GM08714 (cell line): Measurements from ENCODE around the gene MRPL45.

ENCODE experiments used
- H3K4me3 ChIP-seq: fragments of 200-500 bp; sonication (Bioruptor generic); 2 replicates; pipeline ENCODE4 v1.5.1; 2014; ENCODE audit warnings: mild to moderate bottlenecking, low read length, inconsistent platforms
- ZNF274 ChIP-seq: IDR thresholded peaks from 2 replicates; pipeline ENCODE4 v1.6.1; 2012; ENCODE audit warnings: mild to moderate bottlenecking, low read depth, low read length

Gene MRPL45

GRCh38 chr17:38317081-38317480, 20.1 kb downstream of the MRPL45 start:
- no peak for TF ChIP-seq ZNF274
- no peak overlapping the region for H3K4me3 ChIP-seq

- TF ChIP-seq ZNF274 = no peak
- H3K4me3 ChIP-seq = no peak overlapping the region
Observed at GRCh38 chr17:38320482-38320881, 23.5 kb downstream of the MRPL45 start.

- no peak overlapping the region for H3K4me3 ChIP-seq
- no peak for TF ChIP-seq ZNF274
Observed at GRCh38 chr17:38322156-38322779, 25.3 kb downstream of the MRPL45 start.

GRCh38 chr17:38322897-38323296, 25.9 kb downstream of the MRPL45 start:
- H3K4me3 ChIP-seq = no peak overlapping the region
- no peak for TF ChIP-seq ZNF274

GRCh38 chr17:38324141-38324697, 27.3 kb downstream of the MRPL45 start:
- no peak overlapping the region for H3K4me3 ChIP-seq
- TF ChIP-seq ZNF274 = no peak

GRCh38 chr17:38324772-38325171, 27.8 kb downstream of the MRPL45 start:
- no peak for TF ChIP-seq ZNF274
- H3K4me3 ChIP-seq = no peak overlapping the region

GRCh38 chr17:38325221-38325851, 28.4 kb downstream of the MRPL45 start:
- no peak overlapping the region for H3K4me3 ChIP-seq
- no peak for TF ChIP-seq ZNF274

- no peak overlapping the region for H3K4me3 ChIP-seq
- no peak for TF ChIP-seq ZNF274
Observed at GRCh38 chr17:38326996-38327792, 30.2 kb downstream of the MRPL45 start.

- TF ChIP-seq ZNF274 = no peak
- H3K4me3 ChIP-seq = no peak overlapping the region
Observed at GRCh38 chr17:38327936-38328335, 31.0 kb downstream of the MRPL45 start.

GRCh38 chr17:38328620-38329019, 31.7 kb downstream of the MRPL45 start:
- TF ChIP-seq ZNF274 = no peak
- no peak overlapping the region for H3K4me3 ChIP-seq

- no peak overlapping the region for H3K4me3 ChIP-seq
- TF ChIP-seq ZNF274 = no peak
Observed at GRCh38 chr17:38329284-38329683, 32.3 kb downstream of the MRPL45 start.

GRCh38 chr17:38329808-38330730, 33.1 kb downstream of the MRPL45 start:
- no peak overlapping the region for H3K4me3 ChIP-seq
- no peak for TF ChIP-seq ZNF274

GRCh38 chr17:38330941-38331411, 34.0 kb downstream of the MRPL45 start:
- H3K4me3 ChIP-seq = no peak overlapping the region
- TF ChIP-seq ZNF274 = no peak
